Left forelimb (tissue), 1 donor: ENCODE measurements around the gene SAP30.
A peak's percentile ranks its signal among the peaks of the same experiment; 100 is the strongest.

Experiments
- DNase-seq: peaks from one replicate; pipeline ENCODE4 v3.0.0-alpha.2; 2018; ENCODE audit warnings: low spot score

Gene SAP30

DNA sequence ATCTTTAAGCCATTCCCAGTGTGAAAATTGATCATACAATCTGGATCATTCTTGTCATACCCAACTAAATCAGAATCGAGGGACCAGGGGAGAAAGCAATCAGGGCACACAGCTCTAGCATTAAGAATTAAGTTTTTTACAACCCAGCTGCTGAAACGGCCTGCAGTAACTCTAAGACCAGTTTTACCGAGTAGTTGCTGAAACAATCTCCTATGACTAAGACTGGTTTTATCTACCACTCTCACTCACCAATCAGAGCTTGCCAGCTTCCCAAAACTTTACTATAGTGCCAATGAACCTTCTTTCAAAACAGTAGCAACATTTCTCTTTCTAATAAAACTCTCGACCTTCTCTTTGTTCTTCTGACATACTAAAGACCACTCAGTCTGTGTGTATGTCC lies 2.8 kb upstream of the SAP30 start:
- DNase-seq = no peak

DNA sequence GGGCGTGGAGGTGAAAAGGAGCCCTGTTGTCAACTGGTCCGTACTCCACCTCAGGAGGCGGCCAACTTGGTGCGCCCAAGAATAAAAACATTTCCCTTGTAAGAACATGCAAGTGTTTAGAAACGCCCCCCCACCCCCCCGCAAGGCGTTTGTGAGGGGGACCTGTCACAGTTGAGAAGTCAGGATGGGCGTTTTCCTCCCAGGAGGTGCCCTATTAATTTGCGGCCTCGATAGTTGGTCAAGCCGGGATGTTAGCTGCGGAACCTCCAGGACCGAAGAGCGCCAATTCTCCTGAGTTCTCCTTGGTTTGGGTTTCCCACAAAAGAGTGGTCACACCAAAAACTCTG lies 651 bp upstream of the SAP30 start:
- DNase-seq = no peak

DNA sequence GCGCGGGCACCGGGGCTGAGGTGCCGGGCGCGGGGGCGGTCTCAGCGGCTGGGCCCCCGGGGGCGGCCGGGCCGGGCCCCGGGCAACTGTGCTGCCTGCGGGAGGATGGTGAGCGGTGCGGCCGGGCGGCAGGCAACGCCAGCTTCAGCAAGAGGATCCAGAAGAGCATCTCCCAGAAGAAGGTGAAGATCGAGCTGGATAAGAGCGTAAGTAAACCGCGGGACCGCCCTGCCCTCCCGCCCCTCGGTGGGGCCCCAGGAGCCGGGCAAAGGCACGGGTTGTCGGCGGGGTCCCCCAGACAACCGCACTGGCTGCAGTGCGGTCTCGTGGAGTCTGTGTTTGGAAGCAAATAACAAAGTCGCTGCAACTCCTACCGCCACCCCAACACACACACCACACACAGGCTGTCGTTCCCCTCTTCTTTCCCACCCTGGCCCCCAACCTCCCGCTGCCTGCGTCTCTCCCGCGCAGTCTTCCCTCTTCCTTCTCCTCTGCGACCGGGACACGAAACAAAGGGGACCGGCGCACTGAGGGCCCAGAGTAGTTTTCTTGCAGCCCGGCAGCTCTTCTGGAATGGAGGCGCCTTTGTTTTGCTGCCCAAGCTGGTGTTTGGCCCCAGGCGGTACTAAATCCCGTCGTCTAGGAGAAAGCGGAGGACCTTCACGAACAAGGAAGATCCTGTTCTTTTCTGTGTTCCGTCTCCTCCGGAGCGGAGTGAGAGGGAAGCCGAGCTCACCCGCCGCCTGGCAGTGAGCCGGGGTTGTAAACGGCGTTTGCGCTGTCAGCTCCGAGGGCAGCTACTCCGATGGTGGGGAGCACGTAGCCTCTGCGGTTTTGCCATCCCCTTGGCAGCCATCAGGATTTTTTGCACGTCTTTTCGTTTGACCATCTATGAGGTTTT lies 788 bp downstream of the SAP30 start:
- peak; percentile 87 for DNase-seq

DNA sequence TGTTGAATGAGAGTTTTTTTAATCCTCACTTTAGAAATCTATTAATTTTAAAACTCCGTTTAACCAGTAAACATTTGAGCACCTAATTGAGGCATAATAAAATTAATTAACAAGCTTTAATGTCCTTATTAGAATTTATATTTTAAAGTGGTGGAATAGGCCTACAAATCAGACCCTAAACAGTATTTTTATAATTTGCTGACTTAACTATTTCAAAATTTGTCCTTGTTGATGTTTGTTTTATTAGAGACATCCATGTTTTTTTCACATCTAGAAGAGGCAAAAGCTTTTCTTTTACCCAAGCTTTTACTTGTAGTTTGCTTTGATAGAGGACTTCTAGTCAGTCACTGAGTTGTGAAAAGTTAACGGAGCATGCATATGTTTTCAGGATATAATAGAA lies 3.8 kb downstream of the SAP30 start:
- no peak for DNase-seq

DNA sequence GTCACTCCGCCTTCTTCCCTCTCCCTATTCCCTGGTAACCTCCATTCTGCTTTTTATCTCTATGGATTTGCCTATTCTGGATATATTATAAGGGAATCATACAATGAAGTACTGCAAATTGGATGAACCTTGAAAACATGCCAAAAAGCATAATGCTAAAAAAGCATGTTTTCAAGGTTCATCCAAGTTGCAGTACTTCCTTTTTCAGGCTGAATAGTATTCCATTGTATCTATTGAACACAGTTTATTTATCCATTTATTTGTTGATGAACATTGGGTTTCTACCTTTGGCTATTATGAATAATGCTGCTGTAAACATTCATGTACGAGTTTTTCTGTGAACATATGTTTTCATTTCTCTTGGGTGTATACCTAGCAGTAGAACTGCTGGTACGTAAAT lies 9.2 kb downstream of the SAP30 start:
- no peak for DNase-seq

DNA sequence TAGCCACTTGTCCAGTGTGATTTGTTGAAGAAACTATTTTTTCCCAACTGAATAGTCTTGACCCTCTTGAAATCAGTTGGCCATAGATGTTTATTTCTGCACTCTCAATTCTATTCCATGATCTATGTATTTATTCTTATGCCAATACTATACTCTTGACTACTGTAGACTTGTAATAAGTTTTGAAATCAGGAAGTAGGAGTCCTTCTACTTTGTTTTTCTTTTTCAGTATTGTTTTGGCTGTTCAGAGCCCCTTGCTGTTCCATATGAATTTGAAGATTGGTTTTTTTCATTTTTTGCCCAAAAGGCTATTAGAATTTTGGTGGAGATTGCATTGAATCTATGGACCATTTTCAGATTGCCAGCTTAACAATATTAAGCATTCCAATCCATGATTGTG lies 10.2 kb downstream of the SAP30 start:
- DNase-seq = no peak

DNA sequence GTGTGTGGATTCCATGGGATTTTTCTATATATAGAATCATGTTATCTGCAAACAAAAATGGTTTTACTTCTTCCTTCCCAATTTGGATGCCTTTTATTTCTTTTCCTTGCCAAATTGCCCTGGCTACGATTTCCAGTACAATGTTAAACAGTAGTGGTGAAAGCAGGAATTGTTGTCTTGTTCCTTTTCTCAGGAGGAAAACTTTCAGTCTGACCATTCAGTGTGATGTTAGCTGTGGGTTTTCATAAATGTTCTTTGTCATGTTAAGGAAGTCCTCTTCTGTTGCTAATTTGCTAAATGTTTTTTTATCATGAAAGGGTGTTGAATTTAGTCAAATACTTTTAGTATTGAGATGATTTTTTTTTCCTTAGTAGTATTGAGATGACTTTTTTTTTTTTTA lies 10.9 kb downstream of the SAP30 start:
- no peak for DNase-seq

DNA sequence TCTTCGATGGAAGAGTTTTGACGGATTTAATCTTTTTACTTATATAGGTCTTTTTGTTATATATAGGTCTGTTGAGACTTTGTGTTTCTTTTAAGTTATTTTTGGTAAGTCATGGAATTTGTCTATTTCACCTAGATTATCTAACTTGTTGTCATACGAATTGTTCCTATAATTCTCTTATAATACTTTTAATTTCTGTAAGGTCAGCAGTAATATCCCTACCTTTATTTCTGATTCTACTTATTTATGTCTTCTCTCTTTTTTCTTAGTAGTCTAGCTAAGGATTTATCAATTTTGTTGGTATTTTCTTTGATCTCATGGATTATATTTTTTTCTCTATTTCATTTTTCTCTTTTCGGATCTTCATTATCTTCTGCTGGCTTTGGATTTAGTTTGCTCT lies 11.6 kb downstream of the SAP30 start:
- DNase-seq = no peak

DNA sequence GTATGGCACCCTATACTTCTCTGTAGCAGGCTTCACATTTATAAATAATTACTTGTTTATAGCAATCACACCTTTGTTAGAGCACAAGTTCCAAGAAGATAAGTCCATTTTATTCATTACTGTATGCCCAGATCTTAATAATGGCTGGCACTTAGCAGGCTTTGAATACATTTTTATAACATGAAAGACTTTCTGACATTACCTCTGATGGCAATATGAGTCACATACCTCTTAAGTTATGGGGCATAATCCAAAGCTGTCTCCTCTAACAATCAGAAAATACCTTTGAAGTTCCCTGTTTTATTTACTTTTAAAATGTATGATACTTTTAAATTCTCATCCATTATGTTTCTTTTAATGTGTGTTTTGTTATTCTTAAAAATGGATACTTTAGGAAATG lies 16.0 kb downstream of the SAP30 start:
- DNase-seq = no peak

DNA sequence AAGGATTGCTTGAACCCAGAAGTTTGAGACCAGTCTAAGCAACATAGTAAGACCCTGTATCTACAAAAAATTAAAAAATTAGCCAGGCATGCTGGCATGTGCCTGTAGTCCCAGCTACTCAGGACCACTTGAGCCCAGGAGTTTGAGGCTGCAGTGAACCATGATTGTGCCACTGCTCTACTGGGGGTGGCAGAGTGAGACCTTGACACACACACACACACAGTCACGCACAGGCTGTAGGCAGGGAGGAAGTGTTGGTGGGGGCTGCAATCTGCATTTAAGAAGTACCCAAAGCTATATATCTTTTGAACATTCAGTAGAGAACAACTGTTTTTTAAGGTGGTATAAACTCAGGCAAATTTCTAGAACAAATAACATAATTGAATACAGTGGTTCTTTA lies 20.9 kb downstream of the SAP30 start:
- DNase-seq = no peak

DNA sequence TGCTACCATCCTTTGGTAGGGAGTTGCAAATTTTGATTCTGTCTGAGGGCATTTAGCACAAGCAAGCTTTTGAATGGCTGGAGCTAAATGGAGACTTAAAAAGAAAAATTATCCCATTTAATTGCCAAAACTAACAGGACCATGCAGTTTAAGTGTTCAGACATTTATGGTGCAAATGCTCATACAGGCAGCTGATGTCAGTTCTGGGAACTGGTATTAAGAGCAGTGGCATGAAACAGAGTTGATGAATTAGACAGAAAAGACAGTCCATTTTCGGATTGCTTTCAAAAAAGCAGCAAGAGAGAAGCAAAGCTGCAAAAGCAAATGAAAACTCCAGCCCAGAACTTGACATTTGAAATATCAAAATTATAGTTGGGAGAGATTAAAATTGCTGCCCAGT lies 26.9 kb downstream of the SAP30 start:
- DNase-seq = no peak

DNA sequence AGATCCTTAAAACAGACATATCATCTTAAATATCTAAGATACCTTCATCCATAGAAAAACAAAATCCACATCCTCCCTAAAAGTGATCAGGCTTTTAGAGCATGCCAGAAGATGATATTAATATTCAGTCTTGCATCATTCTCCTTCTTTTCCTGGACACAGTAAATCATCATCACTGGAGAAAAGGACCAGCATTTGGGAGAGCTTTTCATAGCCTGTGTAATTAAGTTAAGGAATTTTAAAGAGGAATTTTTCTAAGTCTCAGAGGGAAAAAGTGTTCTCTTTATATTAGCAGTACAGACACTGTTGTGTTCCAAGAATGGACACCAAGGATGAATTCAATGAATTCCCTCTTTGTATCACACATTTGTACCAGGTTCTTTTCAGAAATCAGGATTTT lies 27.5 kb downstream of the SAP30 start:
- no peak for DNase-seq

DNA sequence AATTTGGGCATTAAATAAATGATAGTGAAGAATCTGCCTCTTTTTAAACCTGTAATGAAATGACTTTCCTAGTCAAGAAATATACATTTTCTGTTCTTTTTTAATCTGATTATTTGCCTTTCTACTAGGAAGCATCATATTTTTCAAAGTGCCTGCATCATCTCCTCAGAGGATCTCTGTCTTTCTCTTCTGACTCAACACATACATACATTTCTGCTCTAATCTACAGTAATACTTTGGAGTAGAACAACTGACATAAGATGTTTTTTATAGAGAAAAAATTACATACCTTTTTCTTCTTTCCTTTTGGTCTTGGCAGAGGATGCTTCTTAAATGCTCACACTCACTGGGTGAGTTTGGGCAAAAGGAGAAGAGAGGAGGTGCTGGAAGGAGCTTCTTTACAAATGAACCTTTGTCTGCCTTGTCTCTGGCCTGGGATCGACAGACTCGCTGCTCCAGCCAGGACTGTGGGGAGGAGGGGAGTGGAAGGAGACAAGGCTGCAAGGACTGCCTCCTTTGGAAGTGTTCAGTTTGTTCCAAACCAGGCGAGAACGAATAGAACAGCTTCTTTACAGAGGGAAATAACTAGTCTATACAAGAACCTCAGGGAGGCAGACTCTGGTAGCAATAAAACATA lies 28.1 kb downstream of the SAP30 start, which contains the start of gene SCRG1:
TSS of gene SCRG1 (minus strand) at position 338 of the 637 bp plus-strand sequence. CDS start 7,702 bp downstream, outside the sequence.
- DNase-seq = no peak

DNA sequence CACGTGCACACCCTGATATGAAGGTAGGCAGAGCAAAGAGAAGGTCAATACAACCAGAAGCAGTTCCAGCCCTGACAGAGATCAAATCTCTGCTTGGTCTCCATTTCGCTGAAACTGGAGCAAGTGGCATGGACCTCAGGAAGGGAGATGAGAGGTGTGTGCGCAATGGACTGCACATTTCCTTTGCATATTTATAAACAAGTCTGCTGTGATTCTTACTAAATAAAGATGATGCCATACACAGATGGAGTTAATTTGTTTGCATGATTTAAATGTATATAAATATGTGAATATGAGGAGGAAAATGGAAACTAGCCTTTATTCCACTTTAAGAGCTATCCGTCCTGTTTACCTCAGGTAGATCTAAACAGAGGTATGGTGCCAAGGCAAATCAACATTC lies 30.3 kb downstream of the SAP30 start:
- DNase-seq = no peak

DNA sequence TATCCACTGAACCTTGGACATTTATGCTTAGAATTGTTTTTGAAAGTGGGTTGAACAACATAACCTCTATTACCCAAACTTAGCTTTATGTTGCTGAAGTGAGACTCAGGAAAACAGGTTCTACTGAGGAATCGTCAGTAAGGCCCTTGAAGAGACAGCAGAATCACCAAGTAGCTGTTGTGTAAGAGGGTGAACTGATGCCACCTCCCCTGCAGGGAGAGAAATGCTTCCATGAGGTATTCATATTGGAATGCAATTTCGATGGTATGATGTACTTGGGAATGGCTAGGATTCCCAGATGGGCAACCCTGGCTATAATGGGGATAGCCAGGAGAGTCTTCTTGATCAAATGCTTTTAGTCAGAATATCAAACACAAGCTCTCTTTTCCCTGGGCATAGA lies 32.3 kb downstream of the SAP30 start:
- no peak for DNase-seq

DNA sequence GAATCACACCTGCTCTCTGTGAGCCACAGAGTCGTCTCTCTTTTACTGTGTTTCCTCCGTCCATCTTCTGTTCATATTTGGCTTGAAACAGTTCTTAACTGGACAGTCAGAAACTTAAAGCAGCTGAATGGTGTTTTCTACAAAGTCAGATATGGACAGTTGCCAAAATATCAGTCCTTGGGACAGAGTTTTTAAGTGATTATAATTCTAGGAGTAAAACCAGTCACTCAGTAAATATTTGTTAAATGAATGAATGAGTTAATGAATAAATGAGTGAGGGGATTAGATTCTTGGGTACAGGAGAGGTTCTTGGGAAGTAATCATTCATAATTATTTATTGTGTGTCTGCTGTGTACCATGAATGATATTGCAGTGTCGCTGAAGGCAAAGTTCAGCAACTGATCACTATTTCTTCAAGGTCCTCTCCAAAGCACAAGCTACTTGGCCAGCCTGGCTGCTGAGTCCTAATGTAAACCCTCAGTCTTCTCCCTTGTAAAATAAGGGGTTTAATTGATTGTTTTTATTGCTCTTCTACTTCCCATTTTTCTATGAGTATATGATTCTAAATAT lies 33.6 kb downstream of the SAP30 start:
- DNase-seq = no peak

DNA sequence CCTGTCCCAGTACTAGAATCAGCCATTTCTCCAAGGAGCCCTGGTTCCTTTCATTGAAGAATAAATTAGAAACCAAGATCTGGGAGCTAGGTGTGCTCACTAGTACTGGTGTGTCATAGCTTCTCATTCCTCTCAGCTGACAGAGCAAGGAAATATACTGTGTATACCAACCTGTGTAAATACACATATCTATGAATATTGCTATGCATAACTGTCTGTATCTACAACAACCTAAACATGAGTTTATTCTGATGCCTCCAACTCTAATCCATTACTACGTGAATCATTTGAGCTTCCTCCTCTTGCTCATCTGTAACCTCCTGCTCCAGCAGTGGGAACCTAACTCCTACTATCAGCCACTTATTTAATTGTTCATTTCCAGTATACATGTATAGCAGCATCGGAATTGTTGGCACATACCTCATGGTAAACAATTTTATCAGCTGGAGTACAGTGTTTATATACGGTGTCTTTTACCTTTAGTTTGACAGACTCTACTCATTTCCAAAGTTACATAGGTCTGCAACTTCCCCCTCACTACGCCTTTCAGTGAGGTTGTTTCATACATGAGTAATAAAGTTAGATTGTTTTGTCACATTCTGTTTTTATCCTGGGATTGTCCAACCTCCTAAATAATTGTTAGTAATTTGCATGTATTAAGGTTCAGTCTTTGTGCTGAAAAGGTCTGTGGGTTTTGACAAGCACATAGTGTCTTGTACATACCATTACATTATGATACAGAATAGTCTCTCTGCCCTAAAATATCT lies 35.3 kb downstream of the SAP30 start:
- no peak for DNase-seq

DNA sequence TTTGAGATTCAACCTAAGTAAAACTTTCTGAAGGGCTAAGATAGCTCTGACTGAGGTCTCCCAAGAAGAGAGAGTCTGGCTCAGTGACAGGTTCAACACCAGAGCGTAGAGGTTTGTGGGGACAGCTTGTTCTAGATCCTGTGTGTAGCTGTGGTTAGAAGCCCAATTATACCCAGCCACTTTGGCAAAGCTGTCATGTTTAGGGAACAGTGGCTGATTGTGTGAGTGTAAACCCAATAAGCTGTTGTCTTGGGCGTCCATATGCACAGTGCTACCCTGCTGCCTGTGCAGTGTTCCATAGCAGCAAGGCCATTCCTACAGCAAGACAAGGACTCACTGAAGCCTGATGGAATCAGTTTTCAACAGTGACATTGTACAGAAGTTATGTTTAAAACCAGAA lies 39.3 kb downstream of the SAP30 start:
- DNase-seq = no peak

DNA sequence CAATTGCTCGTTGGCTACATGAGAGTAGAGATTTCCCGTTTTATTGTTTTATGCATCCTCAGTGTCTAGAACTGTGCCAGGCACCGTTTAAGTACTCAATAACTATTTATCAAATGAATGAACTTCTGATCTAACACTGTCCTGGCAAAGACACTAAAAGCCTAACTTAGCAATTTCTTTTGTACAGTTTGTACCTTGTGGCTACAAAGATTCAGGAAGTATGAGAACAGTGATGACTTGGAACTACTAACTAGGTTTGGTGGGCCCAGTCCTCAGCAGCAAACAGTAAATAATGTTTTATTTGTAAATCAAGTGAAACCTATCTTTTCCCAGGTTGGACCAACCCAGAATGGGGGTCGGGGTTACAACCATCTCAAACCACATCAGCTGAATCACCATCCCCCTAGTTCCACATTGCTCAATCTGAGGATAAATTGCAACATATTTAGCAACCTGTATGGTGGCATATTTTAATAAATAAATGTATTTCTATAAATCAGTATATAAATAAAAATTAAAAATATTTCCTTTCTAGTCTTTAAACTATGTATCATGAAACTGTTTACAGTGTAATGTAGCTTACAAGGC lies 40.4 kb downstream of the SAP30 start:
- DNase-seq = no peak

DNA sequence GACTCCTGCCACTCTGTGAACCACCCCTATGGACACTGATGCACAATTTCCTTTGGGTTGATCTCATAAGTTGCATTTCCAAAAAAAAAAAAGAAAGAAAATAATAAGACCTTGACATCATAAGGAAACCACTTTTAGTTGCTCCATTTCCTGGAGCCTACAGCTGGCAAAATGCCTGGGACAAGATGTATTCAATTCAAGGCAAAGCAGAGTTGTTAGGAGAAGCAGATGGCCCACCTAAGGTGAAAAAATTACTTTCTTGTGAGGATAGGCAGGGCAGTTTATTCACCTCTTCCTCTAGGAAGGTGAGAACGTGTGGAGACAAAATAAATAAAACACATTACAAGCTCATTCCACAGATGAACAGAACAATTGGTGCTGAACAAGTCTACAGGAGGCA lies 42.3 kb downstream of the SAP30 start:
- DNase-seq = no peak

DNA sequence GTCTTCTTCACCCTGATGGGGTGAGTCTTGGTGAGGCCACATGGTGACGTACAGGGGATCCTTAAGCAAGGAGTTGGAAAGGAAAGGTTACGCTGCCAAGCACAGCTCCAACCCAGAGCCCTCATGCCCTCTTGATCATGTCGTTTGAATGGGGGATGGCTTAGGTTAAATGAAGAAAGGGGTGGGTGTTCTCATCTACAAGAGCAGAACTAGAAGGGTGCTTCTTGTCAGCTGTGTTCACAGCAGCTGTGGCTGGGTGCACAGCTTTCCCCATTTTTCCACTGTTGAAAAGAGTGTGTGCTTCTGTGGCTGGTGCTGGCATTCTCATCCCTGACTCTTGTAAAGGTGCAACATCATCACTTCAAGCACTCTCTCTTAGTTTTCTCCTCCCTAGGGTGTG lies 43.7 kb downstream of the SAP30 start:
- DNase-seq = no peak

DNA sequence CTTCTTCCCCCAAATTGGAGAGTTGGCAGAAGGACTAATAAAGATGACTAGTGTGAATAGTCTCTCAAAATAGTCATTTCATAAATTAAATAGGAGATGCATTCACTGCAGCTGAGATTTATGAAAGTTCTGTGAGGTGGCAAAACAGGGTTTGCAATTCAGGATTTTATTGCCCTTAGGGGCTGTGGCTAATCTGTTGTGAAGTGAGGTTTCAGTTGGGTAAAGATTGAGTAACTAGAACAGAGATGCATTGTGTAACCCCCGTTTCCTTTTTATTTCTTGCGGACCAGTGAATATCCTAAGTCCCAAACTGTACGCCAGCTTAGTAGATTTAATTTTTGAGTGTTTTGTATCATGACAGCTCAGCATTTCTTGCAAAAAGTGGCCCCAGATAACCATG lies 44.3 kb downstream of the SAP30 start:
- DNase-seq = no peak
